ENCODE measurements around the gene PTOV1. TPM values are rescaled to one million over a fixed set of nuclear protein-coding genes. Genes with fewer than 3 reads are reported as not detected.

Gene PTOV1
- total RNA-seq, 1 experiment from 2014 or later = 114 TPM

DNA sequence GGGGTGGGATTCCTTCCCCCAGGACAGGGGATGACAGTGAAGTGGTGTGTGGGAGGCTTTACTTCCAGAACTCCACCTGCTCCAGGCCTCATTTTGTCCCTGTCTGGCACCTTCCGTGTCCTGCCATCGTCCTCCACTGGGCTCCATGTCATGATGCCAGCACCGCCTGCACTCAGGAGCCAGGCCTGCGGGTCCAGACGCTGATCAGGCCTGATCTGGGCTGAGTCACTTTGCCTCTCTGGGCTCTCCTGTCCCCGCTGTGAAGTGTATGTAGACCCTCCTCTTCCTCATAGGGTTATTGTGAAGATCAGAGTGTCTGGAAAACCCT lies 47.5 kb upstream of the PTOV1 start:
- Histone ChIP-seq H3K4me3 (ENCODE audit: low read depth in 2 of 2, low read length in 2 of 2) (no peak overlapping the region), H3K27ac (ENCODE audit: low read length) (no peak overlapping the region), H3K4me1 (ENCODE audit: control insufficient read depth, insufficient read depth, low read length) (no peaks in the 10 kb centered on the region), H3K27me3 (ENCODE audit: control insufficient read depth, insufficient read depth, low read length) (no peaks in the 10 kb centered on the region), H3K36me3 (ENCODE audit: control insufficient read depth, insufficient read depth, low read length) (no peaks in the 10 kb centered on the region), H3K9me3 (ENCODE audit: control insufficient read depth, insufficient read depth, low read depth, low read length) (no peaks in the 10 kb centered on the region)
- intact Hi-C loops (cut with micrococcal nuclease; ENCODE audit: unreplicated experiment) = no loop called here
- CTCF ChIA-PET = no interaction called here
- in situ Hi-C loops (cut with HindIII; ENCODE audit: low pct_unique_long_range_greater_than_20kb, low sequenced_read_pairs) = no loop called here
- no TSS peak for BruUV-seq (replicated peaks)
- POLR2A ChIA-PET = no interaction called here
- DNase-seq (ENCODE audit: low read depth, low spot score) = no peak
- no peak for ATAC-seq
- TF ChIP-seq POLR2AphosphoS5 (IDR thresholded peaks at IDR 0.05; ENCODE audit: low read depth, low read length) = no peak
- TF ChIP-seq, protein P1, sequence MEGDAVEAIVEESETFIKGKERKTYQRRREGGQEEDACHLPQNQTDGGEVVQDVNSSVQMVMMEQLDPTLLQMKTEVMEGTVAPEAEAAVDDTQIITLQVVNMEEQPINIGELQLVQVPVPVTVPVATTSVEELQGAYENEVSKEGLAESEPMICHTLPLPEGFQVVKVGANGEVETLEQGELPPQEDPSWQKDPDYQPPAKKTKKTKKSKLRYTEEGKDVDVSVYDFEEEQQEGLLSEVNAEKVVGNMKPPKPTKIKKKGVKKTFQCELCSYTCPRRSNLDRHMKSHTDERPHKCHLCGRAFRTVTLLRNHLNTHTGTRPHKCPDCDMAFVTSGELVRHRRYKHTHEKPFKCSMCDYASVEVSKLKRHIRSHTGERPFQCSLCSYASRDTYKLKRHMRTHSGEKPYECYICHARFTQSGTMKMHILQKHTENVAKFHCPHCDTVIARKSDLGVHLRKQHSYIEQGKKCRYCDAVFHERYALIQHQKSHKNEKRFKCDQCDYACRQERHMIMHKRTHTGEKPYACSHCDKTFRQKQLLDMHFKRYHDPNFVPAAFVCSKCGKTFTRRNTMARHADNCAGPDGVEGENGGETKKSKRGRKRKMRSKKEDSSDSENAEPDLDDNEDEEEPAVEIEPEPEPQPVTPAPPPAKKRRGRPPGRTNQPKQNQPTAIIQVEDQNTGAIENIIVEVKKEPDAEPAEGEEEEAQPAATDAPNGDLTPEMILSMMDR (IDR thresholded peaks at IDR 0.05) = no peak
- TF ChIP-seq, protein P2, sequence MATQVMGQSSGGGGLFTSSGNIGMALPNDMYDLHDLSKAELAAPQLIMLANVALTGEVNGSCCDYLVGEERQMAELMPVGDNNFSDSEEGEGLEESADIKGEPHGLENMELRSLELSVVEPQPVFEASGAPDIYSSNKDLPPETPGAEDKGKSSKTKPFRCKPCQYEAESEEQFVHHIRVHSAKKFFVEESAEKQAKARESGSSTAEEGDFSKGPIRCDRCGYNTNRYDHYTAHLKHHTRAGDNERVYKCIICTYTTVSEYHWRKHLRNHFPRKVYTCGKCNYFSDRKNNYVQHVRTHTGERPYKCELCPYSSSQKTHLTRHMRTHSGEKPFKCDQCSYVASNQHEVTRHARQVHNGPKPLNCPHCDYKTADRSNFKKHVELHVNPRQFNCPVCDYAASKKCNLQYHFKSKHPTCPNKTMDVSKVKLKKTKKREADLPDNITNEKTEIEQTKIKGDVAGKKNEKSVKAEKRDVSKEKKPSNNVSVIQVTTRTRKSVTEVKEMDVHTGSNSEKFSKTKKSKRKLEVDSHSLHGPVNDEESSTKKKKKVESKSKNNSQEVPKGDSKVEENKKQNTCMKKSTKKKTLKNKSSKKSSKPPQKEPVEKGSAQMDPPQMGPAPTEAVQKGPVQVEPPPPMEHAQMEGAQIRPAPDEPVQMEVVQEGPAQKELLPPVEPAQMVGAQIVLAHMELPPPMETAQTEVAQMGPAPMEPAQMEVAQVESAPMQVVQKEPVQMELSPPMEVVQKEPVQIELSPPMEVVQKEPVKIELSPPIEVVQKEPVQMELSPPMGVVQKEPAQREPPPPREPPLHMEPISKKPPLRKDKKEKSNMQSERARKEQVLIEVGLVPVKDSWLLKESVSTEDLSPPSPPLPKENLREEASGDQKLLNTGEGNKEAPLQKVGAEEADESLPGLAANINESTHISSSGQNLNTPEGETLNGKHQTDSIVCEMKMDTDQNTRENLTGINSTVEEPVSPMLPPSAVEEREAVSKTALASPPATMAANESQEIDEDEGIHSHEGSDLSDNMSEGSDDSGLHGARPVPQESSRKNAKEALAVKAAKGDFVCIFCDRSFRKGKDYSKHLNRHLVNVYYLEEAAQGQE (IDR thresholded peaks at IDR 0.05; ENCODE audit: insufficient read depth in 1 of 2, low read depth in 2 of 2, low read length in 1 of 2) = no peak
- TF ChIP-seq SIN3A (IDR thresholded peaks at IDR 0.05; ENCODE audit: borderline replicate concordance, insufficient read depth, low read depth, low read length) = no peak
- no peak for TF ChIP-seq TCF7L2 (IDR thresholded peaks at IDR 0.05; ENCODE audit: low read depth, low read length)

DNA sequence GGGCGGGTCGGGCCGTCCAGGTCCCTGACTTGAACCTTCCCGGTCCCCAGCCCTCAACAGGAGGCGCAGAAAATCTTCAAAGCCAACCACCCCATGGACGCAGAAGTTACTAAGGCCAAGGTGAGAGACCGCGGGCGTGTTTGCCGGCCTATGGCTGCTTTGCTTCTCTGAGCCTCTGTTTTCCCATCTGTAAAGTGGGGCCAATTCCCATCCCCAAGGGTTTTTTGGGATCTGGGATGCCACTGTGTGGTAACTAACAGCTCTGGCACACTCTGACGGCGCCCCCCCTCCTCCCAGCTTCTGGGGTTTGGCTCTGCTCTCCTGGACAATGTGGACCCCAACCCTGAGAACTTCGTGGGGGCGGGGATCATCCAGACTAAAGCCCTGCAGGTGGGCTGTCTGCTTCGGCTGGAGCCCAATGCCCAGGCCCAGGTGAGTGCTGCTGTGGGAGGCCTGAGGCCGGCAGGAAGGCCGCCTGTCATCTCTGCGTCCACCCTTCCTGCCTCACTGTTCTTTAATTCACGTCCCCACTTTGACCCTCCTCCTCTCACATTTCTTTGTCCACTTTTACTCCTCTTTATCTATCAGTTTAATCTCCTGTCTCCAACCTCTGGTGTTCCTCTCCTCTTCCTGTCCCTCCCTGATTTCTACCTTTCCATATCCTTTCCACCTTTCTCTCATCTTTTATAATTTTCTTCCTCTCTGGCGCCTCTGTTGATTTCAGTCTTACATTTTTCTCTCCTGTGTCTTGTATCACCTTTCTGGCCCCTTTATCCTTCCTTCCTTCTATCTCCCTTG lies 44.9 kb upstream of the PTOV1 start:
- TF ChIP-seq, protein P2 (IDR thresholded peaks at IDR 0.05; ENCODE audit: insufficient read depth in 1 of 2, low read depth in 2 of 2, low read length in 1 of 2) = no peak
- TF ChIP-seq, protein P1 (IDR thresholded peaks at IDR 0.05) = no peak
- TF ChIP-seq TCF7L2 (IDR thresholded peaks at IDR 0.05; ENCODE audit: low read depth, low read length) (no peak), SIN3A (IDR thresholded peaks at IDR 0.05; ENCODE audit: borderline replicate concordance, insufficient read depth, low read depth, low read length) (no peak)
- ChIA-PET POLR2A (no interaction called here), CTCF (no interaction called here)
- no peak overlapping the region for H3K4me3 ChIP-seq (ENCODE audit: low read depth in 2 of 2, low read length in 2 of 2)
- H3K27me3 ChIP-seq (ENCODE audit: control insufficient read depth, insufficient read depth, low read length) = no peaks in the 10 kb centered on the region
- in situ Hi-C loops (cut with HindIII; ENCODE audit: low pct_unique_long_range_greater_than_20kb, low sequenced_read_pairs) (no loop called here), intact Hi-C loops (cut with micrococcal nuclease; ENCODE audit: unreplicated experiment) (no loop called here)
- DNase-seq (ENCODE audit: low read depth, low spot score) (no peak), ATAC-seq (no peak)
- no peaks in the 10 kb centered on the region for H3K36me3 ChIP-seq (ENCODE audit: control insufficient read depth, insufficient read depth, low read length)
- BruUV-seq (replicated peaks) = no TSS peak
- no peaks in the 10 kb centered on the region for H3K9me3 ChIP-seq (ENCODE audit: control insufficient read depth, insufficient read depth, low read depth, low read length)
- H3K27ac ChIP-seq (ENCODE audit: low read length) = no peak overlapping the region
- H3K4me1 ChIP-seq (ENCODE audit: control insufficient read depth, insufficient read depth, low read length) = peaks cover 5% of the 10 kb centered on the region; the same call in 1 of the 2 replicates
